Mesothelial cell of epicardium (in vitro differentiated cells): Measurements from ENCODE around the gene AUP1. TPM values are rescaled to one million over a fixed set of nuclear protein-coding genes. Genes with fewer than 3 reads are reported as not detected.

ENCODE experiments used
- DNase-seq, 2 experiments: peaks; one replicate each; pipeline ENCODE4 v3.0.0; 2021; ENCODE audit warnings: low spot score in 2 of 2; ENCODE audit not compliant: unreplicated experiment in 2 of 2
- H3K27ac Mint-ChIP-seq: 2 replicates; pipeline ENCODE4 v1.8.0; 2021; ENCODE audit warnings: mixed read lengths
- H3K27me3 Mint-ChIP-seq: 2 replicates; pipeline ENCODE4 v1.8.0; 2021; ENCODE audit warnings: low read depth, mixed read lengths
- H3K36me3 Mint-ChIP-seq: 2 replicates; pipeline ENCODE4 v1.8.0; 2021; ENCODE audit warnings: mixed read lengths
- H3K4me1 Mint-ChIP-seq: 2 replicates; pipeline ENCODE4 v1.8.0; 2021; ENCODE audit warnings: mixed read lengths
- H3K4me3 Mint-ChIP-seq: 2 replicates; pipeline ENCODE4 v1.8.0; 2021; ENCODE audit warnings: mild to moderate bottlenecking, moderate library complexity, mixed read lengths
- H3K9me3 Mint-ChIP-seq: 2 replicates; pipeline ENCODE4 v1.8.0; 2021; ENCODE audit warnings: mixed read lengths
- CTCF ChIP-seq: fragments of 200-600 bp; sonication (generic); IDR thresholded peaks from one replicate; pipeline ENCODE4 v1.5.0; 2021; ENCODE audit warnings: antibody characterized with exemption; ENCODE audit not compliant: unreplicated experiment
- total RNA-seq: library from RNA; stranded (reverse); gene quantifications from 3 replicates; pipeline ENCODE4 v1.2.1, GENCODE V29; 2021

Gene AUP1
- total RNA-seq, 1 donor from 2014 or later: 86.2 TPM

GRCh38 chr2:74512744-74513604 lies 16.5 kb downstream of the AUP1 start:
- Mint-ChIP-seq H3K4me3 (no peak overlapping the region), H3K27me3 (peaks cover 81% of the 10 kb centered on the region), H3K36me3 (no peaks in the 10 kb centered on the region), H3K4me1 (peaks cover 12% of the 10 kb centered on the region), H3K27ac (no peak overlapping the region), H3K9me3 (no peaks in the 10 kb centered on the region)
- no peak for DNase-seq
- no peak for TF ChIP-seq CTCF

GRCh38 chr2:74511104-74511989 lies 18.2 kb downstream of the AUP1 start:
- Mint-ChIP-seq H3K36me3 (peaks cover 4% of the 10 kb centered on the region), H3K9me3 (no peaks in the 10 kb centered on the region), H3K27ac (no peak overlapping the region), H3K4me1 (peaks cover 21% of the 10 kb centered on the region), H3K27me3 (peaks cover 65% of the 10 kb centered on the region), H3K4me3 (no peak overlapping the region)
- TF ChIP-seq CTCF: no peak
- no peak for DNase-seq

GRCh38 chr2:74510272-74510671 lies 19.2 kb downstream of the AUP1 start:
- H3K9me3 Mint-ChIP-seq: no peaks in the 10 kb centered on the region
- peaks cover 57% of the 10 kb centered on the region for H3K27me3 Mint-ChIP-seq
- no peak for TF ChIP-seq CTCF
- no peak overlapping the region for H3K4me3 Mint-ChIP-seq
- no peak overlapping the region for H3K27ac Mint-ChIP-seq
- DNase-seq: no peak
- H3K36me3 Mint-ChIP-seq: peaks cover 6% of the 10 kb centered on the region
- peaks cover 17% of the 10 kb centered on the region for H3K4me1 Mint-ChIP-seq

- no peaks in the 10 kb centered on the region for H3K9me3 Mint-ChIP-seq
- peaks cover 16% of the 10 kb centered on the region for H3K36me3 Mint-ChIP-seq
- peak overlapping the region; percentile 99 for H3K27ac Mint-ChIP-seq
- peaks cover 29% of the 10 kb centered on the region for H3K4me1 Mint-ChIP-seq
- no peak for TF ChIP-seq CTCF
- H3K27me3 Mint-ChIP-seq: peaks cover 63% of the 10 kb centered on the region
- peak in 1 of 2 experiments; percentile 66 for DNase-seq
- H3K4me3 Mint-ChIP-seq: peak overlapping the region; percentile 96
These were observed 21.5 kb downstream of the AUP1 start for GRCh38 chr2:74507926-74508520.

GRCh38 chr2:74507145-74507925 lies 22.2 kb downstream of the AUP1 start, which contains the start of gene PCGF1:
Gene PCGF1 (minus strand): TSS chr2:74507695. CDS start chr2:74507668, 27 bp downstream.
- peaks cover 35% of the 10 kb centered on the region for H3K4me1 Mint-ChIP-seq
- H3K27me3 Mint-ChIP-seq: peaks cover 63% of the 10 kb centered on the region
- DNase-seq: peak; percentile 95 to 98
- H3K4me3 Mint-ChIP-seq: peak within 1 kb of the TSS; percentile 96
- no peaks in the 10 kb centered on the region for H3K9me3 Mint-ChIP-seq
- peak; percentile 35 for TF ChIP-seq CTCF
- peak within 1 kb of the TSS; percentile 99 for H3K27ac Mint-ChIP-seq
- H3K36me3 Mint-ChIP-seq: peaks cover 16% of the 10 kb centered on the region
